HCT116 (cell line): ENCODE measurements around the gene EPHX1. TPM values are rescaled to one million over a fixed set of nuclear protein-coding genes. Genes with fewer than 3 reads are reported as not detected.

ENCODE experiments used
- ATAC-seq: fragments of 200-7000 bp; cut with Tn5 transposase; 2 replicates; pipeline ENCODE4 v1.9.1; 2020; ENCODE audit warnings: mild to moderate bottlenecking, moderate library complexity
- BruUV-seq: library from RNA; stranded (reverse); fragments of 400-500 nt; replicated peaks from 2 replicates; lab custom pipeline; 2021; lab: Mats Ljungman, UMichigan
- CTCF ChIA-PET: fragments of 300-600 bp; sonication (Branson Sonifier 250); formaldehyde crosslinking; loops from one replicate; lab custom pipeline; 2021; ENCODE audit warnings: antibody characterized with exemption; lab: Charles Lee
- POLR2A ChIA-PET: fragments of 300-600, 350-600 bp; sonication (Branson Sonifier 250); formaldehyde crosslinking; loops from one replicate; lab custom pipeline; 2021; ENCODE audit warnings: antibody characterized with exemption; lab: Charles Lee
- RAD21 ChIA-PET, 2 experiments: fragments of 300-600 bp; sonication (Branson Sonifier 250); formaldehyde crosslinking; loops; one replicate each; lab custom pipeline; 2023; ENCODE audit warnings: low total read pairs in 2 of 2; ENCODE audit not compliant: uncharacterized antibody in 2 of 2, unreplicated experiment in 2 of 2, low non-redundant PET in 1 of 2; lab: Charles Lee
- DNase-seq: peaks from one replicate; pipeline ENCODE4 v3.0.0-alpha.2; 2010; ENCODE audit warnings: low read depth, low spot score
- H2AFZ ChIP-seq: fragments of 200-600 bp; shearing (Covaris generic), sonication (generic); 2 replicates; pipeline ENCODE4 v1.6.1; 2017; ENCODE audit warnings: low read depth, mixed run types, mixed read lengths, antibody characterized with exemption, low read length; ENCODE audit not compliant: poor library complexity, severe bottlenecking
- H3K27ac ChIP-seq: 2 replicates; pipeline ENCODE4 v1.5.1; 2012; ENCODE audit warnings: low read depth, low read length
- H3K27me3 ChIP-seq: fragments of 200-600 bp; sonication (generic); 2 replicates; pipeline ENCODE4 v1.6.1; 2016; ENCODE audit warnings: mixed run types, low read length, mixed read lengths; ENCODE audit not compliant: insufficient read depth
- H3K36me3 ChIP-seq, 2 experiments: fragments of 200-500 bp in 1 of 2; fragments of 200-600 bp in 1 of 2; sonication (Bioruptor generic) in 1 of 2; sonication (generic) in 1 of 2; 2 replicates each; pipeline versions ENCODE4 v1.5.1 to v1.6.1; 2014 to 2016; ENCODE audit warnings: low read length in 2 of 2, inconsistent platforms in 1 of 2, mixed read lengths in 1 of 2, mixed run types in 1 of 2; ENCODE audit not compliant: insufficient read depth in 2 of 2, control insufficient read depth in 1 of 2
- H3K4me1 ChIP-seq, 2 experiments: fragments of 200-600 bp in 1 of 2; sonication (generic) in 1 of 2; 2 replicates each; pipeline versions ENCODE4 v1.5.1 to v1.6.1; 2012 to 2017; ENCODE audit warnings: low read length in 2 of 2, inconsistent platforms in 1 of 2, mild to moderate bottlenecking in 1 of 2, mixed read lengths in 1 of 2, mixed run types in 1 of 2, moderate library complexity in 1 of 2; ENCODE audit not compliant: insufficient read depth in 2 of 2, control insufficient read depth in 1 of 2
- H3K4me2 ChIP-seq: fragments of 200-600 bp; sonication (generic); 2 replicates; pipeline ENCODE4 v1.6.1; 2017; ENCODE audit warnings: mixed run types, low read length, mixed read lengths
- H3K4me3 ChIP-seq, 2 experiments: fragments of 200-600 bp in 1 of 2; sonication (generic) in 1 of 2; replicated peaks in 1 of 2; 2 replicates each; pipeline ENCODE4 v1.5.1; 2011 to 2016; ENCODE audit warnings: low read length in 2 of 2, control low read depth in 1 of 2, low read depth in 1 of 2, mild to moderate bottlenecking in 1 of 2, mixed read lengths in 1 of 2, mixed run types in 1 of 2
- H3K79me2 ChIP-seq: fragments of 200-600 bp; sonication (generic); 2 replicates; pipeline ENCODE4 v1.6.1; 2017; ENCODE audit warnings: mild to moderate bottlenecking, mixed run types, low read length, moderate library complexity, mixed read lengths; ENCODE audit not compliant: insufficient read depth
- H3K9ac ChIP-seq: fragments of 200-600 bp; sonication (generic); 2 replicates; pipeline ENCODE4 v1.6.1; 2016; ENCODE audit warnings: low read length, mixed read lengths
- H3K9me2 ChIP-seq: fragments of 200-600 bp; sonication (generic), shearing (Covaris generic); 2 replicates; pipeline ENCODE4 v1.6.1; 2017; ENCODE audit warnings: mixed run types, mild to moderate bottlenecking, moderate library complexity; ENCODE audit not compliant: insufficient read depth
- H3K9me3 ChIP-seq, 2 experiments: fragments of 200-500 bp in 1 of 2; fragments of 200-600 bp in 1 of 2; sonication (Bioruptor generic) in 1 of 2; sonication (generic) in 1 of 2; 2 replicates each; pipeline ENCODE4 v1.6.1; 2014 to 2017; ENCODE audit warnings: low read length in 2 of 2, mixed read lengths in 2 of 2, inconsistent platforms in 1 of 2, low read depth in 1 of 2, mild to moderate bottlenecking in 1 of 2, mixed run types in 1 of 2, moderate library complexity in 1 of 2; ENCODE audit not compliant: control insufficient read depth in 1 of 2, insufficient read depth in 1 of 2
- H4K20me1 ChIP-seq: fragments of 200-600 bp; sonication (generic), shearing (Covaris generic); 2 replicates; pipeline ENCODE4 v1.6.1; 2017; ENCODE audit warnings: mixed run types, mild to moderate bottlenecking, moderate library complexity; ENCODE audit not compliant: insufficient read depth
- CBX3 ChIP-seq: IDR thresholded peaks from 2 replicates; pipeline ENCODE4 v1.6.1; 2012; ENCODE audit warnings: low read depth
- CTCF ChIP-seq, 3 experiments: fragments of 200-600 bp in 1 of 3; sonication (generic) in 1 of 3; IDR thresholded peaks in 2 of 3; conservative IDR thresholded peaks in 1 of 3; 2 replicates each; pipeline ENCODE4 v1.5.1; 2012 to 2017; ENCODE audit warnings: low read depth in 2 of 3, low read length in 2 of 3, antibody characterized with exemption in 1 of 3, borderline replicate concordance in 1 of 3, control low read depth in 1 of 3, mild to moderate bottlenecking in 1 of 3, mixed read lengths in 1 of 3, mixed run types in 1 of 3, moderate library complexity in 1 of 3; ENCODE audit not compliant: insufficient read depth in 1 of 3
- ELF1 ChIP-seq: IDR thresholded peaks from 2 replicates; pipeline ENCODE4 v1.6.1; 2012; ENCODE audit warnings: low read depth, borderline replicate concordance
- FOSL1 ChIP-seq: IDR thresholded peaks from 2 replicates; pipeline ENCODE4 v1.6.1; 2012; ENCODE audit warnings: low read depth
- POLR2A ChIP-seq: IDR thresholded peaks from 2 replicates; pipeline ENCODE4 v1.7.0; 2011; ENCODE audit warnings: borderline replicate concordance; ENCODE audit not compliant: insufficient read depth, insufficient read length; ENCODE audit errors: extremely low read depth
- POLR2AphosphoS5 ChIP-seq: IDR thresholded peaks from 2 replicates; pipeline ENCODE4 v1.6.1; 2011; ENCODE audit warnings: mild to moderate bottlenecking, low read depth, low read length, moderate library complexity
- REST ChIP-seq: IDR thresholded peaks from 2 replicates; pipeline ENCODE4 v1.6.1; 2012; ENCODE audit warnings: low read depth
- SIN3A ChIP-seq: IDR thresholded peaks from 2 replicates; pipeline ENCODE4 v1.6.1; 2012; ENCODE audit warnings: low read depth
- SP1 ChIP-seq: IDR thresholded peaks from 2 replicates; pipeline ENCODE4 v1.6.1; 2012; ENCODE audit warnings: low read depth
- SRF ChIP-seq: IDR thresholded peaks from 2 replicates; pipeline ENCODE4 v1.6.1; 2012; ENCODE audit warnings: low read depth
- TCF7L2 ChIP-seq: IDR thresholded peaks from 2 replicates; pipeline ENCODE4 v1.7.0; 2011; ENCODE audit warnings: borderline replicate concordance, inconsistent platforms; ENCODE audit not compliant: insufficient read depth, insufficient read length; ENCODE audit errors: extremely low read depth
- YY1 ChIP-seq: IDR thresholded peaks from 2 replicates; pipeline ENCODE4 v1.6.1; 2011; ENCODE audit warnings: low read length, low read depth, moderate library complexity, mild to moderate bottlenecking; ENCODE audit not compliant: insufficient replicate concordance; ENCODE audit errors: extremely low read depth
- ZBTB33 ChIP-seq: IDR thresholded peaks from 2 replicates; pipeline ENCODE4 v1.6.1; 2011; ENCODE audit warnings: mild to moderate bottlenecking, low read length, moderate library complexity; ENCODE audit not compliant: insufficient replicate concordance; ENCODE audit errors: extremely low read depth
- ZFX ChIP-seq: fragments of 450-650 bp; IDR thresholded peaks from 2 replicates; pipeline ENCODE4 v1.6.1; 2017
- ZNF274 ChIP-seq: fragments of 200-500 bp; sonication (Bioruptor generic); IDR thresholded peaks from 2 replicates; pipeline ENCODE4 v1.6.1; 2014; ENCODE audit warnings: mild to moderate bottlenecking, low read depth, low read length, inconsistent platforms
- intact Hi-C: fragments of 100-400 bp; cut with micrococcal nuclease; formaldehyde crosslinking; loops from 2 replicates; pipeline ENCODE4 v1.10.0; 2022
- total RNA-seq: library from RNA; stranded (reverse); gene quantifications from one replicate; pipeline ENCODE4 v1.2.1, GENCODE V29; 2021; ENCODE audit not compliant: unreplicated experiment

EPHX1 gene
- total RNA-seq, 1 experiment from 2014 or later: 44.6 TPM

GRCh38 chr1:225838793-225839192 lies 28.9 kb downstream of the EPHX1 start:
- intact Hi-C loops: no loop called here
- H3K9me3 ChIP-seq: no peaks in the 10 kb centered on the region
- H4K20me1 ChIP-seq: no peaks in the 10 kb centered on the region
- H3K27ac ChIP-seq: no peak overlapping the region
- H3K36me3 ChIP-seq: peaks cover 0 to 4% of the 10 kb centered on the region in 2 experiments; a peak in 1 of 4 replicates
- no peak for DNase-seq
- POLR2A ChIA-PET: no interaction called here
- no peaks in the 10 kb centered on the region for H3K79me2 ChIP-seq
- no peaks in the 10 kb centered on the region for H3K9me2 ChIP-seq
- no peak overlapping the region for H3K4me3 ChIP-seq
- no TSS peak for BruUV-seq
- no peak overlapping the region for H3K9ac ChIP-seq
- TF ChIP-seq REST (no peak), CTCF (IDR thresholded peaks at IDR 0.05 in 2 of 3, conservative IDR thresholded peaks at IDR 0.05 in 1 of 3; ENCODE audit: borderline replicate concordance in 1 of 3, insufficient read depth in 1 of 3, low read depth in 2 of 3, low read length in 2 of 3) (no peak), POLR2AphosphoS5 (no peak), ZFX (no peak), SRF (no peak), CBX3 (no peak), ZNF274 (no peak), SP1 (no peak), SIN3A (no peak), TCF7L2 (no peak), ZBTB33 (no peak), FOSL1 (no peak), ELF1 (no peak), YY1 (no peak), POLR2A (no peak)
- no peak overlapping the region for H3K4me2 ChIP-seq
- no peak overlapping the region for H2AFZ ChIP-seq
- H3K4me1 ChIP-seq: no peaks in the 10 kb centered on the region
- RAD21 ChIA-PET: no interaction called here
- H3K27me3 ChIP-seq: no peaks in the 10 kb centered on the region
- ATAC-seq: no peak
- CTCF ChIA-PET: interaction anchor here (0.7 kb wide), 1 partner anchor 142 kb away, joined by 3 read pairs; no protein-coding TSS in a partner anchor
